ENCODE data around the gene FANCB. TPM values are rescaled to one million over a fixed set of nuclear protein-coding genes. Genes with fewer than 3 reads are reported as not detected.

Gene FANCB
- total RNA-seq, 4 donors from 2014 or later, result 0.49 to 1.3 (median 1.1) TPM

GRCh38 chrX:14915596-14915995 is 42.7 kb upstream of the FANCB start:
- intact Hi-C loops (cut with DNase I; ENCODE audit: low total_unique reads), result no loop called here
- no peak for DNase-seq (ENCODE audit: low spot score in 2 of 2)
- WGBS, 2 donors, result 87 to 97% methylated on average over 3 of the region's 3 CpGs
- TF ChIP-seq POLR2A (IDR thresholded peaks at IDR 0.05), result no peak
- TF ChIP-seq, protein P1, sequence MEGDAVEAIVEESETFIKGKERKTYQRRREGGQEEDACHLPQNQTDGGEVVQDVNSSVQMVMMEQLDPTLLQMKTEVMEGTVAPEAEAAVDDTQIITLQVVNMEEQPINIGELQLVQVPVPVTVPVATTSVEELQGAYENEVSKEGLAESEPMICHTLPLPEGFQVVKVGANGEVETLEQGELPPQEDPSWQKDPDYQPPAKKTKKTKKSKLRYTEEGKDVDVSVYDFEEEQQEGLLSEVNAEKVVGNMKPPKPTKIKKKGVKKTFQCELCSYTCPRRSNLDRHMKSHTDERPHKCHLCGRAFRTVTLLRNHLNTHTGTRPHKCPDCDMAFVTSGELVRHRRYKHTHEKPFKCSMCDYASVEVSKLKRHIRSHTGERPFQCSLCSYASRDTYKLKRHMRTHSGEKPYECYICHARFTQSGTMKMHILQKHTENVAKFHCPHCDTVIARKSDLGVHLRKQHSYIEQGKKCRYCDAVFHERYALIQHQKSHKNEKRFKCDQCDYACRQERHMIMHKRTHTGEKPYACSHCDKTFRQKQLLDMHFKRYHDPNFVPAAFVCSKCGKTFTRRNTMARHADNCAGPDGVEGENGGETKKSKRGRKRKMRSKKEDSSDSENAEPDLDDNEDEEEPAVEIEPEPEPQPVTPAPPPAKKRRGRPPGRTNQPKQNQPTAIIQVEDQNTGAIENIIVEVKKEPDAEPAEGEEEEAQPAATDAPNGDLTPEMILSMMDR (IDR thresholded peaks at IDR 0.05), result no peak
- no peak overlapping the region for H3K4me3 ChIP-seq (ENCODE audit: low read depth, poor library complexity, severe bottlenecking)

DNA sequence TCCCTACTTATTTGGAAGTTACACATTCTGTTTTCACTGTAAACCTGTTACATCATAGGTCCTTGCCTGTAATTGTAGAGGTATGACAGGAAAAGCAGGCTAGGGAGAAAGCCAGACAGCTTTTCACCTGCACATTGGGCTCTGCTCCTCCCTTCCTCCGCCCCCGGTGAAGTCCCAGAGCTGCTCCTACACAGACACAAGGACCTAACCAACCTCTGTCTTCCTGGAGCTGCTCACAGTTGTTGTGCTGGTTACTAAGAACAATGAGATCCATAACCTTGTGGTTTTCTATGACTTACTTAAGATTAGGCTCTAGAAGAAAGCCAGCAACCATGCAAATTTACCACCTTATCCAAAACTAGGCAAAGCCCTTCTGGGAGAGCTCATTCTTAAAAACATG is 40.4 kb upstream of the FANCB start:
- WGBS, 2 donors, result 72 to 76% methylated on average over 2 of the region's 2 CpGs
- intact Hi-C loops (cut with DNase I; ENCODE audit: low total_unique reads), result no loop called here
- no peak for TF ChIP-seq POLR2A (IDR thresholded peaks at IDR 0.05)
- TF ChIP-seq, protein P1 (IDR thresholded peaks at IDR 0.05), result no peak
- no peak for DNase-seq (ENCODE audit: low spot score in 2 of 2)
- no peak overlapping the region for H3K4me3 ChIP-seq (ENCODE audit: low read depth, poor library complexity, severe bottlenecking)

DNA sequence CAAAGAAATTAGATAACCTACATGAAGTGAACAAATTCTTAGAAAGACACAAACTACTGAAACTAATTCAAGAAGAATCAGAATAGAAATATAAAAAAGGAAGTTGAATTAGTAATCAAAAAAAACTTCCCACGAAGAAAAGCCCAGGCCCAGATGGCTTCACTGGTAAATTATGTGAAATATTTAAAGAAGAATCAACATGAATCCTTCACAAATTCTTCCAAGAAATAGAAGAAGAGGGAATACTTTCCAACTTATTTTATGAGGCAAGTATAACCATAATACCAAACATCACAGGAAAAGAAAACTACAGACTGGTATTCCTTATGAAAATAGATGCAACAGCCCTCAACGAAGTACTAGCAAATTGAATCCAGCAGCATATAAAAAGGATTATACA is 31.0 kb upstream of the FANCB start:
- intact Hi-C loops (cut with DNase I; ENCODE audit: low total_unique reads), result no loop called here
- WGBS, 2 donors, result 45 to 60% methylated on average over 2 of the region's 2 CpGs
- TF ChIP-seq, protein P1 (IDR thresholded peaks at IDR 0.05), result no peak
- TF ChIP-seq POLR2A (IDR thresholded peaks at IDR 0.05), result no peak

GRCh38 chrX:14902537-14902936 is 29.7 kb upstream of the FANCB start:
- intact Hi-C loops (cut with DNase I; ENCODE audit: low total_unique reads), result no loop called here
- no peak for TF ChIP-seq POLR2A (IDR thresholded peaks at IDR 0.05)
- TF ChIP-seq, protein P1 (IDR thresholded peaks at IDR 0.05), result no peak
- no peak for DNase-seq (ENCODE audit: low spot score in 2 of 2)
- no peak overlapping the region for H3K4me3 ChIP-seq (ENCODE audit: low read depth, poor library complexity, severe bottlenecking)

More for the DNA sequence above, 31.0 kb upstream of the FANCB start:
- no peak for DNase-seq (ENCODE audit: low spot score in 2 of 2)
- no peak overlapping the region for H3K4me3 ChIP-seq (ENCODE audit: low read depth, poor library complexity, severe bottlenecking)

GRCh38 chrX:14899607-14900006 is 26.7 kb upstream of the FANCB start:
- no peak for DNase-seq (ENCODE audit: low spot score in 2 of 2)
- no peak for TF ChIP-seq POLR2A (IDR thresholded peaks at IDR 0.05)
- TF ChIP-seq, protein P1 (IDR thresholded peaks at IDR 0.05), result no peak
- H3K4me3 ChIP-seq (ENCODE audit: low read depth, poor library complexity, severe bottlenecking), result no peak overlapping the region
- intact Hi-C loops (cut with DNase I; ENCODE audit: low total_unique reads), result no loop called here

DNA sequence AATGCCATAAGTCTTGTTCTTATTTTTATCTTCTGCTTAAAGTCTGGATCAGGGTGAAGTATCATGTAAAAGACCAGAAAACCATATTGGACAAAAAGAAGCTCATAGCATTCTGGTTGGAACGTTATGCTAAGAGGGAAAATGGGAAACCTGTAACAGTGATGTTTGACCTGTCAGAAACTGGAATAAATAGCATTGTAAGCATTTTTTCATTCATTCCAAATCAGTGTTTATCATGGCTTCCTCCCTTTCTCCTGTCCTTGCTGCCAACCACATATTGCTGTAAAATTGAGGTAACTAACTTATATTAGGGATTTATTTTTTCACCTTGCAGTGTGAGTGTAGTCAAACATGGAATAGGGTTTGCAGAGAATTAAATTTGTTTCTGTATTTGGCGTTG is 24.2 kb upstream of the FANCB start:
- intact Hi-C loops (cut with DNase I; ENCODE audit: low total_unique reads), result no loop called here
- WGBS, 2 donors, result 80 to 93% methylated on average over 2 of the region's 2 CpGs
- TF ChIP-seq, protein P1 (IDR thresholded peaks at IDR 0.05), result no peak
- no peak for TF ChIP-seq POLR2A (IDR thresholded peaks at IDR 0.05)
- DNase-seq (ENCODE audit: low spot score in 2 of 2), result no peak
- H3K4me3 ChIP-seq (ENCODE audit: low read depth, poor library complexity, severe bottlenecking), result no peak overlapping the region

Measured in lower leg skin (tissue), 4 donors.